ENCODE measurements around the gene SCNN1B. TPM values are rescaled to one million over a fixed set of nuclear protein-coding genes. Genes with fewer than 3 reads are reported as not detected.
A peak's percentile ranks its signal among the peaks of the same experiment; 100 is the strongest.

SCNN1B gene
- total RNA-seq, 1 experiment from 2014 or later = not detected

- no peak for DNase-seq (ENCODE audit: low read depth)
Measured at GRCh38 chr16:23321206-23321875, 19.2 kb downstream of the SCNN1B start.

- DNase-seq (ENCODE audit: low read depth) = no peak
Measured at GRCh38 chr16:23323224-23324030, 21.3 kb downstream of the SCNN1B start.

GRCh38 chr16:23324727-23325126 lies 22.6 kb downstream of the SCNN1B start:
- peak; percentile 52 for DNase-seq (ENCODE audit: low read depth)

GRCh38 chr16:23327836-23328235 lies 25.7 kb downstream of the SCNN1B start:
- no peak for DNase-seq (ENCODE audit: low read depth)

- no peak for DNase-seq (ENCODE audit: low read depth)
Measured at GRCh38 chr16:23330161-23330560, 28.1 kb downstream of the SCNN1B start.

- peak; percentile 23 for DNase-seq (ENCODE audit: low read depth)
Measured at GRCh38 chr16:23330583-23331249, 28.6 kb downstream of the SCNN1B start.

- peak; percentile 50 for DNase-seq (ENCODE audit: low read depth)
Measured at GRCh38 chr16:23333034-23333579, 31.0 kb downstream of the SCNN1B start.

GRCh38 chr16:23333831-23334456 lies 31.8 kb downstream of the SCNN1B start:
- DNase-seq (ENCODE audit: low read depth) = no peak

- DNase-seq (ENCODE audit: low read depth) = no peak
Measured at GRCh38 chr16:23334457-23334853, 32.4 kb downstream of the SCNN1B start.

GRCh38 chr16:23334950-23335349 lies 32.8 kb downstream of the SCNN1B start:
- no peak for DNase-seq (ENCODE audit: low read depth)

- DNase-seq (ENCODE audit: low read depth) = no peak
Measured at GRCh38 chr16:23337836-23338550, 35.9 kb downstream of the SCNN1B start.

- DNase-seq (ENCODE audit: low read depth) = no peak
Measured at GRCh38 chr16:23339787-23340186, 37.7 kb downstream of the SCNN1B start.

- no peak for DNase-seq (ENCODE audit: low read depth)
Measured at GRCh38 chr16:23342083-23342640, 40.1 kb downstream of the SCNN1B start.

GRCh38 chr16:23343643-23344612 lies 41.8 kb downstream of the SCNN1B start:
- DNase-seq (ENCODE audit: low read depth) = no peak

- DNase-seq (ENCODE audit: low read depth) = no peak
Measured at GRCh38 chr16:23345237-23345636, 43.1 kb downstream of the SCNN1B start.

GRCh38 chr16:23348579-23349469 lies 46.7 kb downstream of the SCNN1B start:
- no peak for DNase-seq (ENCODE audit: low read depth)

- no peak for DNase-seq (ENCODE audit: low read depth)
Measured at GRCh38 chr16:23351360-23351759, 49.3 kb downstream of the SCNN1B start.

- DNase-seq (ENCODE audit: low read depth) = no peak
Measured at GRCh38 chr16:23353440-23353839, 51.3 kb downstream of the SCNN1B start.

GRCh38 chr16:23354246-23354645 lies 52.1 kb downstream of the SCNN1B start:
- DNase-seq (ENCODE audit: low read depth) = no peak

Data from M059J (cell line).